ENCODE measurements around the gene SPAG16.

The SPAG16 gene

GRCh38 chr2:213920014-213920413 is 635.8 kb downstream of the SPAG16 start:
- no peak for TF ChIP-seq POLR2A (IDR thresholded peaks at IDR 0.05; ENCODE audit: extremely low read depth, insufficient read length)
- no peak for TF ChIP-seq CTCF (IDR thresholded peaks at IDR 0.05; ENCODE audit: low read depth, low read length)
- TF ChIP-seq MYC (IDR thresholded peaks at IDR 0.05; ENCODE audit: low read depth, low read length): no peak
- TF ChIP-seq MAX (IDR thresholded peaks at IDR 0.05; ENCODE audit: low read depth, low read length): no peak
- DNase-seq (ENCODE audit: low read depth): no peak
- no peak overlapping the region for H3K4me3 ChIP-seq (ENCODE audit: low read depth, low read length)

GRCh38 chr2:213923543-213923942 is 639.3 kb downstream of the SPAG16 start:
- no peak for TF ChIP-seq MAX (IDR thresholded peaks at IDR 0.05; ENCODE audit: low read depth, low read length)
- no peak for TF ChIP-seq POLR2A (IDR thresholded peaks at IDR 0.05; ENCODE audit: extremely low read depth, insufficient read length)
- no peak for TF ChIP-seq MYC (IDR thresholded peaks at IDR 0.05; ENCODE audit: low read depth, low read length)
- TF ChIP-seq CTCF (IDR thresholded peaks at IDR 0.05; ENCODE audit: low read depth, low read length): no peak
- no peak for DNase-seq (ENCODE audit: low read depth)
- H3K4me3 ChIP-seq (ENCODE audit: low read depth, low read length): no peak overlapping the region

GRCh38 chr2:213934560-213934959 is 650.3 kb downstream of the SPAG16 start:
- H3K4me3 ChIP-seq (ENCODE audit: low read depth, low read length): no peak overlapping the region
- peak; percentile 39 for DNase-seq (ENCODE audit: low read depth)
- TF ChIP-seq MAX (IDR thresholded peaks at IDR 0.05; ENCODE audit: low read depth, low read length): no peak
- TF ChIP-seq CTCF (IDR thresholded peaks at IDR 0.05; ENCODE audit: low read depth, low read length): peak; percentile 43

GRCh38 chr2:213958086-213958485 is 673.8 kb downstream of the SPAG16 start:
- TF ChIP-seq POLR2A (IDR thresholded peaks at IDR 0.05; ENCODE audit: extremely low read depth, insufficient read length): no peak
- H3K4me3 ChIP-seq (ENCODE audit: low read depth, low read length): no peak overlapping the region
- DNase-seq (ENCODE audit: low read depth): no peak

- TF ChIP-seq MYC (IDR thresholded peaks at IDR 0.05; ENCODE audit: low read depth, low read length) (no peak), POLR2A (IDR thresholded peaks at IDR 0.05; ENCODE audit: extremely low read depth, insufficient read length) (no peak), MAX (IDR thresholded peaks at IDR 0.05; ENCODE audit: low read depth, low read length) (no peak), CTCF (IDR thresholded peaks at IDR 0.05; ENCODE audit: low read depth, low read length) (no peak)
- H3K4me3 ChIP-seq (ENCODE audit: low read depth, low read length): no peak overlapping the region
- DNase-seq (ENCODE audit: low read depth): no peak
Observed at GRCh38 chr2:213959589-213959988, 675.3 kb downstream of the SPAG16 start.

- no peak for TF ChIP-seq MYC (IDR thresholded peaks at IDR 0.05; ENCODE audit: low read depth, low read length)
- TF ChIP-seq MAX (IDR thresholded peaks at IDR 0.05; ENCODE audit: low read depth, low read length): no peak
- TF ChIP-seq CTCF (IDR thresholded peaks at IDR 0.05; ENCODE audit: low read depth, low read length): no peak
- TF ChIP-seq POLR2A (IDR thresholded peaks at IDR 0.05; ENCODE audit: extremely low read depth, insufficient read length): no peak
- DNase-seq (ENCODE audit: low read depth): no peak
- no peak overlapping the region for H3K4me3 ChIP-seq (ENCODE audit: low read depth, low read length)
Observed at GRCh38 chr2:213971536-213971935, 687.3 kb downstream of the SPAG16 start.

All from NB4 (cell line).